HL-60 (cell line): ENCODE data around the gene UBE2M.

Experiments used
- microRNA-seq: library from miRNA; unstranded; fragments of <30 nt; microRNA quantifications from one replicate; pipeline ENCODE4, GENCODE V29; 2018

The UBE2M gene

Small RNA genes lying within 50 kb of the gene (microRNA-seq; reads per million reads assigned to microRNA genes)
- 1.5 reads per million for gene MIR6807
